ENCODE results near the gene SLC25A26.

- TF ChIP-seq POLR2AphosphoS5 (IDR thresholded peaks at IDR 0.05), result no peak
- TF ChIP-seq CTCF (IDR thresholded peaks at IDR 0.05), result no peak
Observed at GRCh38 chr3:66411961-66412887, 191.4 kb downstream of the SLC25A26 start.

All from transverse colon (tissue), 4 donors.